Endothelial cell of umbilical vein (primary cell): Measurements from ENCODE around the gene ASIC4. TPM values are rescaled to one million over a fixed set of nuclear protein-coding genes. Genes with fewer than 3 reads are reported as not detected.

Experiments
- BruUV-seq: library from RNA; stranded (reverse); fragments of 400-500 nt; replicated peaks from 2 replicates; lab custom pipeline; 2021; lab: Mats Ljungman, UMichigan
- CTCF ChIA-PET: fragments of 300-600, 350-600 bp; sonication (Branson Sonifier 250); formaldehyde crosslinking; loops from one replicate; lab custom pipeline; 2021; ENCODE audit warnings: antibody characterized with exemption, inconsistent platforms; lab: Charles Lee
- POLR2A ChIA-PET: fragments of 300-600, 350-600 bp; sonication (Branson Sonifier 250); formaldehyde crosslinking; loops from one replicate; lab custom pipeline; 2021; ENCODE audit warnings: antibody characterized with exemption, inconsistent platforms; lab: Charles Lee
- DNase-seq: peaks from one replicate; pipeline ENCODE4 v3.0.0-alpha.2; 2011; ENCODE audit warnings: low read depth, low spot score
- FAIRE-seq: peaks from 2 replicates; lab custom pipeline; 2011; peaks lifted over from hg19 to GRCh38; lab: Jason Lieb, UNC
- H2AFZ ChIP-seq: 2 replicates; pipeline ENCODE4 v1.6.0; 2012; ENCODE audit warnings: low read depth, low read length, control low read depth, inconsistent platforms
- H3K27ac ChIP-seq: 2 replicates; pipeline ENCODE4 v1.5.1; 2011; ENCODE audit warnings: low read depth, mild to moderate bottlenecking, control low read depth, low read length, moderate library complexity; ENCODE audit not compliant: insufficient read depth
- H3K27me3 ChIP-seq, 2 experiments: 2 replicates each; pipeline versions ENCODE4 v1.6.0 to v1.6.1; 2011; ENCODE audit warnings: low read length in 2 of 2, mixed read lengths in 1 of 2; ENCODE audit not compliant: control insufficient read depth in 2 of 2, insufficient read depth in 2 of 2
- H3K36me3 ChIP-seq, 2 experiments: 2 replicates in 1 of 2; 3 replicates in 1 of 2; pipeline ENCODE4 v1.5.1; 2011; ENCODE audit warnings: low read length in 2 of 2, mild to moderate bottlenecking in 1 of 2, moderate library complexity in 1 of 2; ENCODE audit not compliant: control insufficient read depth in 2 of 2, insufficient read depth in 2 of 2; ENCODE audit errors: extremely low read depth in 1 of 2
- H3K4me1 ChIP-seq: 3 replicates; pipeline ENCODE4 v1.5.1; 2011; ENCODE audit warnings: mild to moderate bottlenecking, low read length; ENCODE audit not compliant: control insufficient read depth, insufficient read depth; ENCODE audit errors: extremely low read depth
- H3K4me2 ChIP-seq: 2 replicates; pipeline ENCODE4 v1.6.1; 2011; ENCODE audit warnings: low read length, control low read depth, mixed read lengths; ENCODE audit not compliant: insufficient read depth
- H3K4me3 ChIP-seq, 3 experiments: fragments of 200-600 bp in 1 of 3; sonication (generic), shearing (Covaris generic) in 1 of 3; replicated peaks in 1 of 3; 2 replicates each; pipeline ENCODE4 v1.5.1; 2011 to 2016; ENCODE audit warnings: control low read depth in 3 of 3, low read length in 3 of 3, mild to moderate bottlenecking in 2 of 3, inconsistent platforms in 1 of 3, low read depth in 1 of 3, moderate library complexity in 1 of 3; ENCODE audit not compliant: insufficient read depth in 1 of 3
- H3K79me2 ChIP-seq: 2 replicates; pipeline ENCODE4 v1.6.0; 2012; ENCODE audit warnings: low read length, inconsistent platforms; ENCODE audit not compliant: control insufficient read depth, insufficient read depth
- H3K9ac ChIP-seq: replicated peaks from 2 replicates; pipeline ENCODE3; 2011; ENCODE audit warnings: low read length, control low read depth; ENCODE audit not compliant: insufficient read depth; ENCODE audit errors: extremely low read depth
- H3K9me1 ChIP-seq: replicated peaks from 3 replicates; pipeline ENCODE4 v1.6.0; 2011; ENCODE audit warnings: mild to moderate bottlenecking, low read length; ENCODE audit not compliant: control insufficient read depth, insufficient read depth; ENCODE audit errors: extremely low read depth
- H3K9me3 ChIP-seq: replicated peaks from 2 replicates; pipeline ENCODE4 v1.5.1; 2012; ENCODE audit warnings: low read length, inconsistent platforms; ENCODE audit not compliant: control insufficient read depth, insufficient read depth
- H4K20me1 ChIP-seq: replicated peaks from 2 replicates; pipeline ENCODE3; 2011; ENCODE audit warnings: mild to moderate bottlenecking, low read length; ENCODE audit not compliant: control insufficient read depth, insufficient read depth; ENCODE audit errors: extremely low read depth
- EZH2 ChIP-seq: IDR thresholded peaks from 2 replicates; pipeline ENCODE4 v1.6.1; 2012; ENCODE audit warnings: borderline replicate concordance, low read depth, mild to moderate bottlenecking, moderate library complexity, low read length, inconsistent platforms; ENCODE audit not compliant: severe bottlenecking
- FOS ChIP-seq: IDR thresholded peaks from 2 replicates; pipeline ENCODE4 v1.6.1; 2011; ENCODE audit warnings: mild to moderate bottlenecking, low read length, moderate library complexity, borderline replicate concordance; ENCODE audit not compliant: insufficient read depth
- POLR2AphosphoS5 ChIP-seq: IDR thresholded peaks from 2 replicates; pipeline ENCODE4 v1.6.1; 2012; ENCODE audit warnings: low read depth, mild to moderate bottlenecking, control low read depth, low read length, moderate library complexity; ENCODE audit not compliant: insufficient read depth
- dilution Hi-C: fragments of 300-500 bp; cut with MboI; formaldehyde crosslinking; loops from one replicate; pipeline ENCODE4 v1.15.0; 2019; ENCODE audit warnings: low sequenced_read_pairs; ENCODE audit not compliant: extremely low pct_ligation_motif_present
- intact Hi-C: fragments of 100-400 bp; cut with micrococcal nuclease; formaldehyde crosslinking; loops from one replicate; pipeline ENCODE4 v1.10.0; 2022
- polyA plus RNA-seq, 4 experiments: library from polyadenylated mRNA; depleted of rRNA in 3 of 4; stranded (reverse) in 3 of 4; unstranded in 1 of 4; fragments of >200 nt; gene quantifications; 2 replicates each; pipeline versions ENCODE4 v1.2.1 to v1.2.3, GENCODE V29; 2011 to 2012; ENCODE audit warnings: missing spikeins in 1 of 4
- total RNA-seq: library from RNA; stranded (reverse); gene quantifications from 2 replicates; pipeline ENCODE4 v1.2.3, GENCODE V29; 2021
- TF ChIP-seq, protein P1 (sequence below), 2 donors: IDR thresholded peaks; 1 replicate in 1 of 2; 2 replicates in 1 of 2; pipeline ENCODE4 v1.5.1; 2011; ENCODE audit warnings: low read length in 2 of 2, mild to moderate bottlenecking in 2 of 2, moderate library complexity in 2 of 2, control low read depth in 1 of 2, inconsistent platforms in 1 of 2, low read depth in 1 of 2; ENCODE audit not compliant: insufficient read depth in 1 of 2; ENCODE audit errors: extremely low read depth in 1 of 2

The ASIC4 gene
- total and polyA plus RNA-seq, 2 donors (not counting 3 experiments of a cell fraction or from before 2014, with no cell fraction given) = not detected

DNA sequence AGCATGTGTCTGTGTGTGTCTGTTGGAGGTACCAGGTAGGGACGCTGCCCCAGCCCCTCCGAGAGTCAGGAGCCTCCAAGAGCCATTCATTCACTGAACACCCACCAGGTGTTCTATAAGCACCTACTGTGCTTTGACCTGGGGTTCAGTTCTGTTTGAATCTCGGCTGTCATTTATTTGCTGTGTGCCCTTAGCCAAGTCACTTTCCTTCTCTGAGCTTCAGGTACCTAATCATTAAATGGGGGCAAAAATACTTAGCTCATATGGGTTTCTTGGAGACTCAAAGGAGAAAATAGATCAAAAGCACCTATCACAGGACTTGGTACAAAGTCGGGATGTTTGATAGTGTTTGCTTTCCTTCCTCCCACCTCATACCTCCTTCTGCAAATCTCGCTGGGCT lies 13.2 kb downstream of the ASIC4 start:
- DNase-seq (no peak), FAIRE-seq (no peak)
- Histone ChIP-seq H3K9ac (no peak overlapping the region), H3K4me3 (no peak overlapping the region), H3K27ac (no peak overlapping the region), H3K4me1 (no peaks in the 10 kb centered on the region), H3K79me2 (no peaks in the 10 kb centered on the region), H3K4me2 (no peak overlapping the region), H3K27me3 (peaks cover 58 to 63% of the 10 kb centered on the region in 2 experiments), H3K9me3 (no peaks in the 10 kb centered on the region), H3K36me3 (no peaks in the 10 kb centered on the region), H2AFZ (no peak overlapping the region), H3K9me1 (no peaks in the 10 kb centered on the region), H4K20me1 (no peaks in the 10 kb centered on the region)
- intact Hi-C loops = no loop called here
- BruUV-seq = no TSS peak
- dilution Hi-C loops = no loop called here
- TF ChIP-seq EZH2 = peak; percentile 44
- TF ChIP-seq FOS = no peak
- CTCF ChIA-PET = interaction anchor here (1.3 to 12.6 kb wide), 9 partner anchors 10 to 498 kb away, joined by 3 to 731 read pairs (median 52); partner anchors contain the start of gene GMPPA
- POLR2A ChIA-PET = no interaction called here

DNA sequence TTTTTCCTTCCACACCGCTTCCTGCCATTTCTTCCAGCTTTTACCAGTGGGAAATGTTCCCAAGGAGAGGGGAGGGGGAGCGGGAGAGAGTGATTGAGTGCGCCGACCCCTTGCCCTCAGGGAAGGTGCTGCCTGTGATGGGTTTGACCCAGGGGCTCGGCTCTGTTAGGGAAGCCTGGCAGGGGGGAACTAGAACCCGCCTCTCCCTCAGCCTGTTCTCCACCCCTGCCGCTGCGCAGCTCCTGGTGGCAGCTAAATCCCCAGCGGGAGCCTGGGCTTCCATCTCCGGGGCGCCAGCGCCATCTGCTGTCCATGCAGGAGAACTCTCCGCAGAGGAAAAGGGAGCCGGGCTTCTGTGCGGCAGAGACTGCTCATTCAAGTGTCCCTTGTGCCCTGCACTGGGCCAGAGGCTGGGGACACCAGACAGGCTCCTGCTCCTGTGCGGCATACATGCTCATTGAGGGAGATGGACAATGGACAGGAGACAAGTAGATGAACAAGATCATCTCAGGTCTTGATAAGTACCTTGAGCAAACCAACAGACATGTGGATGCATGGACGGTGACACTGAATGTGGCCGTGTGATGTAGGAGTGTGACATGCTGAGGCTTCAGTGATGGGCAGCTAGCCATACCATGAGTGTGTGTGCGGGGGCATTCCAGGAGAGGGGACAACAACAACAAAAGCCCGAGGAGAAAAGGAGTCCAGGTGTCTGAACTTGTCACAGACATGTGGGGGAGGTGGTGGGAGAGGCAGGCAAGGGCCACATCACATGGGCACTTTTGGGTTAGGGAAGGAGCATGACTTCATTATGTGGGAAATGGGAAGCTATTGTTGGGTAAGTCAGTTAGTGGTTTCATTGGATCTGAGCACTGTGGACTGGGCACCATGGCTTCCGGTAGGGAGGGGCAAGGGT lies 16.0 kb downstream of the ASIC4 start:
- ChIA-PET POLR2A (interaction anchor here (0.9 to 1.2 kb wide), 3 partner anchors 32 to 128 kb away, joined by 4 to 5 read pairs (median 4); partner anchors contain the start of gene GMPPA), CTCF (interaction anchor here (0.6 to 12.6 kb wide), 49 partner anchors 9 to 501 kb away, joined by 3 to 731 read pairs (median 7); partner anchors contain the start of genes ASIC4, CHPF, DES and DNPEP)
- Histone ChIP-seq H3K9me3 (no peaks in the 10 kb centered on the region), H3K27me3 (peaks cover 30 to 38% of the 10 kb centered on the region in 2 experiments), H3K27ac (no peak overlapping the region), H3K4me1 (no peaks in the 10 kb centered on the region), H3K9me1 (no peaks in the 10 kb centered on the region), H3K4me2 (no peak overlapping the region), H3K9ac (no peak overlapping the region), H3K79me2 (no peaks in the 10 kb centered on the region), H4K20me1 (no peaks in the 10 kb centered on the region), H3K4me3 (no peak overlapping the region), H3K36me3 (no peaks in the 10 kb centered on the region), H2AFZ (no peak overlapping the region)
- intact Hi-C loops = loop anchor here (1.0 kb wide), 4 partner anchors 35 to 127 kb away; no protein-coding TSS in a partner anchor
- TF ChIP-seq FOS (no peak), POLR2AphosphoS5 (no peak)
- TF ChIP-seq, protein P1, sequence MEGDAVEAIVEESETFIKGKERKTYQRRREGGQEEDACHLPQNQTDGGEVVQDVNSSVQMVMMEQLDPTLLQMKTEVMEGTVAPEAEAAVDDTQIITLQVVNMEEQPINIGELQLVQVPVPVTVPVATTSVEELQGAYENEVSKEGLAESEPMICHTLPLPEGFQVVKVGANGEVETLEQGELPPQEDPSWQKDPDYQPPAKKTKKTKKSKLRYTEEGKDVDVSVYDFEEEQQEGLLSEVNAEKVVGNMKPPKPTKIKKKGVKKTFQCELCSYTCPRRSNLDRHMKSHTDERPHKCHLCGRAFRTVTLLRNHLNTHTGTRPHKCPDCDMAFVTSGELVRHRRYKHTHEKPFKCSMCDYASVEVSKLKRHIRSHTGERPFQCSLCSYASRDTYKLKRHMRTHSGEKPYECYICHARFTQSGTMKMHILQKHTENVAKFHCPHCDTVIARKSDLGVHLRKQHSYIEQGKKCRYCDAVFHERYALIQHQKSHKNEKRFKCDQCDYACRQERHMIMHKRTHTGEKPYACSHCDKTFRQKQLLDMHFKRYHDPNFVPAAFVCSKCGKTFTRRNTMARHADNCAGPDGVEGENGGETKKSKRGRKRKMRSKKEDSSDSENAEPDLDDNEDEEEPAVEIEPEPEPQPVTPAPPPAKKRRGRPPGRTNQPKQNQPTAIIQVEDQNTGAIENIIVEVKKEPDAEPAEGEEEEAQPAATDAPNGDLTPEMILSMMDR (IDR thresholded peaks at IDR 0.05; ENCODE audit: extremely low read depth in 1 of 2, insufficient read depth in 1 of 2, low read depth in 1 of 2, low read length in 2 of 2) = peak; percentile 90 to 94
- FAIRE-seq (peak; percentile 87), DNase-seq (peak; percentile 79)
- no TSS peak for BruUV-seq
- dilution Hi-C loops = no loop called here
